GM18508 (cell line): ENCODE measurements around the gene EEF1AKMT3.
"Not testable (repeated sequence)": the region's sequence is repeated elsewhere in the genome, so short reads cannot be mapped to it uniquely, and the experiment has no call there.

ENCODE experiments used
- ATAC-seq: cut with Tn5 transposase; IDR thresholded peaks from one replicate; pipeline ENCODE4 v1.9.1; 2021; ENCODE audit warnings: moderate number of reproducible peaks; ENCODE audit not compliant: insufficient read depth, unreplicated experiment

EEF1AKMT3 gene

DNA sequence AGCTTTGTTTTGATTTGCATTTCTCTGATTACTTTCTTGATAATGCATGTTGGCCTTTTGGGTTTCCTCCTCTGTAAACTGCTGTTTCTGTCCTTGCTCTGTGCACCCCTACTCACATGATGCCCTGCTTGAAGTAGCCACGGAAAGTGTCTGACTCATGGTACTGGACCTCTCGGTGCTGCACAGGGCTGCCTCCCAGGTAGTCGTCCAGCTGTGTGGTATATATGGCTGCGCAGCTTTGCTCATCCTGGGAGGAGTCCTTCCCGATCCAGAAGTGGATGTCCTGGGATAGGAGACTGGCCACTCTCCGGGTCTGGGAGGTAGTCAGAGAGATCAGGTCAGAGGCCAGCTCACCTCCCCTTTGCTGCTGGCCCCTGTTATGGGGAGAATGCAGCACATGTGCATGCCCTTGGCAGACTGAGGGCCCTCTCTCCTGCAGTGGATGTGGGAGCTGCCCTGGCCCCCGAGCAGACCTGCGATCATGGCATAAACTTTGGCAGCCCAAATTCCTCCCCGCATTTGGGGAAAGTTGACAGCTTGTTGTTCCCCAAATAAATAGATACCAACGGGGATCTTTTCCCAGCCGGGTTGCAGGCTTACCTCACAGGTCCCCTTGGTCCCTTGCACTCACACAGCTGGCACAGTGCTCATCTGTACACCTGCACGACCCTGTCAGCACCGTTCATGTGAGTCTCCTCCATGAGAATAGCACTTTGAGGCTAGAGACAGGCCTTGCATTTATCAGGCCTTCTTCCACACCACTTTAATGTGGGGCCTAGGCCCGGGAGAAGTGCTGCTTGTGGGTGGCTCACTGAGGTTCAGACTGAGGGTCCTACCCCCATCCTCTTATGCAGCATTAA is 40.9 kb downstream of the EEF1AKMT3 start:
- ATAC-seq, result no peak

DNA sequence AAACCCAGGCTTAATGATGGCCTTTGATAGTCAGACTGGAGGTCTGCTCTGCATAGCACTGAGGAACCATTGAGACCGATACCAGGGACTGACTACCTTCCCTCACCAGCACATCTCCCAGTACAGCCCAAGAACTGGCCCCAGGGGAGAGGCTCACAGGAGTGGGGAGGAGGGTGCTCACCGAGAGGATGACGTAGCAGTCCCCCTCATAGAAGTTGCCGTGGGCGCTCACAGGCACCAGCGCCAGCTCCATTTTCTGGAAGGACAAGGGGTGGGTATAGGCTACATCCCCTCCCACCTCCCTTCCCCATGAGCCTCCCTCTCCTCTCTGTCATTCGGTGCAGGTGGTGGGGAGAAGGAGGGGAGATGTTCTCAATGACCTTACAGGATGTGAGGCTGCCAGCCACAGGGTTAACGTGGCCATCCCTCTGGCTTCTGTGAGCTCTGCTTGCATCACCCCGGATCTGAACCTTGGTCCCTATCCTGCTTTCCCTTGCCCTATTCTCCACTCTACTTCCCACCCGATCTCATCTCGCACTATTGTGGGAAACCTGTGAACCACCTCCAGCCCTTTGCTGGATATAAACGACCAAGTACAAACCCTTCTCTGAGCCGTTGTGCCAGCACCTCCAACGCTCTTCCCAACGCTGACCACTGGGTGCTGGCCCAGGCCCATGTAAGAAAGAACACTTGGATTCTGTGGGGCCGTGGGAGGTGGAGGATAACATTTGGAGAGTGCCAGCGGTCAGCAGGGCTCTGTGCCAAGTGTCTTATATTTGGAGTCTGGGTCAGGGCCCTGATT is 41.8 kb downstream of the EEF1AKMT3 start:
- no peak for ATAC-seq

GRCh38 chr12:57815177-57816000 is 43.0 kb downstream of the EEF1AKMT3 start:
- no peak for ATAC-seq

GRCh38 chr12:57816001-57816854 is 43.8 kb downstream of the EEF1AKMT3 start:
- no peak for ATAC-seq

GRCh38 chr12:57816855-57817151 is 44.4 kb downstream of the EEF1AKMT3 start:
- no peak for ATAC-seq

- ATAC-seq, result no peak
These were observed 45.0 kb downstream of the EEF1AKMT3 start for GRCh38 chr12:57817261-57817989.

DNA sequence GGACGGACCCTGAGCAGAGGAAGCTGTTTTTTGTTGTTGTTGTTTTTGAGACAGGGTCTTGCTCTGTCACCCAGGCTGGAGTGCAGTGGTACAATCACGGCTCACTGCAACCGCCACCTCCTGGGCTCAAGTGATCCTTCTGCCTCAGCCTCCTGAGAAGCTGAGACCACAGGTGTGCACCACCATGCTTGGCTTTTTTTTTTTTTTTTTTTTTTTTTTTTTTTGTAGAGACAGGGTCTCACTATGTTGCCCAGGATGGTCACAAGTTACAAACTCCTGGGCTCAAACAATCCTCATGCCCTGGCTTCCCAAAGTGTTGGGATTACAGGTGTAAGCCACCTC is 45.5 kb downstream of the EEF1AKMT3 start:
- ATAC-seq, result not testable (repeated sequence)

DNA sequence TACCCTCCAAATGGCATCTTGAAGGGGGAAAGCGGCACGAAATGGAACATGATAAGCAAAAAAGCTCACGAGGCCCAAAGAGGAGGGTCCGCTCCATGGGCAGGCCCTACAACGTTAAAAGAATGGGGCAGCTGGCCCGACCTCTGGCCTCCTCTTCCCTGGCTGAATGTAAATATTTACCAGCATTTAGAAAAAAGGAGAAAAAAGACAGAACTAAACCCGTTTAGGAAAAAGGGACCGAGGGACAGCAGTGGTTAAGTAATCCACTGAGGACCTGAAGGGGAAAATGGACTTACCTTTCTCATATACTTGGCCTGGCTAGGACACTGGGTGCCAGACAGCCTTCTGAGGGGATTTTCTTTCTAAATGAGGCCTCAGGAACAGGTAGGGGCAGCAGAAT is 47.7 kb downstream of the EEF1AKMT3 start:
- ATAC-seq, result not testable (repeated sequence)

DNA sequence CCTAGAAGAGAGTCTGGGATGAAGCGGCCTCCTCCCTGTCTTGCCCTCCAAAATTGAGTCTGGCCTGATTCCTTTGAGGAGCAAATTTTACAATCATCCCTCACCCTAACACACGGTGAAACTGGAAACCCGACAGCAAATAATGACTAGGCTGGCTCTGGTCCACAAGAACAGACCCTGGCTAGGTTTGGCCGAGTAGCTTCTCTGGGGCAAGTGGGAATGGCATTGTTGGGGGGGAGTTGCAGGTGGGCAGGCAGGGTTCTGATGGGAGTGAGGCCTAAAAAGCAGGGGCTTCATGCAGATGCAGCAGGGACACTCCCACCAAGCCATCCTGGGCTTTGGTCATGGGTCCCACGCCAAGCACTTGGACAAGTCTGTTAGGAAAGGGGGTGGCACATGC is 48.6 kb downstream of the EEF1AKMT3 start:
- ATAC-seq, result not testable (repeated sequence)

GRCh38 chr12:57821474-57822214 is 49.2 kb downstream of the EEF1AKMT3 start:
- no peak for ATAC-seq

DNA sequence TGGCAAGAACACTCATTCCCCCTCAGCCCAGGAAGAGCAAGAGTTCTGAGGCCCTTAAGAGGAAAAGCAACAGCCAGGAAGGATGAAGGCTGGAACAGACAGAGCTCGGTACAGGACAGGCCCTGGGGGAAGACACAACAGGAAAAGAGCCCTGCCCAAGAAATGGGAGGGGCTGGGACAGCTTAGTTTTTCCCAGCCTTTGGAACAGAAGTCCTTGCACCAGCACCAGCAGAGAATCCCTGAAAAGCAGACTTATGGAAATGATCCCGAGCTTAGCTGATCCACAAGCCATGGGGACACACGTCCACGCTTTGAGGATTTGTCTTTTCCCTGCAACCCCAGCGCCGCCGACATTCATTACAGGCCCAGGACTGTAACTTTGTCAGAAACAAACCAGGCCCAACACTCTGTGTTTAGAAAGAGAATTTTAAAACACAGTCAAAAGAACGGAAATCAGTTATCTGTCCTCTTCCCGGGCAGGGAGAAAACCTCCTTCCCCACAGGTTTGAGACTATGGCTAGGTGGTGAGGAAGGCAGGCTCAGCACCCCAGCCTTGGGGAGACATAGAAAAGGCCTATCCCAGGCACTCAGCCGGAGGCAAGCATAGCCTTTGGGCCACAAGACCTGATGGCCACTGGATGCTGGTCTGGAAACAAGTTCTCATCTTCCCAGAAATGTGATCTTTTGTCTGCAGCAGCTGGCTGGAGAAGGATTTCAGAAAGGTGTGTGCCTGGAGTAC is 50.1 kb downstream of the EEF1AKMT3 start:
- no peak for ATAC-seq

DNA sequence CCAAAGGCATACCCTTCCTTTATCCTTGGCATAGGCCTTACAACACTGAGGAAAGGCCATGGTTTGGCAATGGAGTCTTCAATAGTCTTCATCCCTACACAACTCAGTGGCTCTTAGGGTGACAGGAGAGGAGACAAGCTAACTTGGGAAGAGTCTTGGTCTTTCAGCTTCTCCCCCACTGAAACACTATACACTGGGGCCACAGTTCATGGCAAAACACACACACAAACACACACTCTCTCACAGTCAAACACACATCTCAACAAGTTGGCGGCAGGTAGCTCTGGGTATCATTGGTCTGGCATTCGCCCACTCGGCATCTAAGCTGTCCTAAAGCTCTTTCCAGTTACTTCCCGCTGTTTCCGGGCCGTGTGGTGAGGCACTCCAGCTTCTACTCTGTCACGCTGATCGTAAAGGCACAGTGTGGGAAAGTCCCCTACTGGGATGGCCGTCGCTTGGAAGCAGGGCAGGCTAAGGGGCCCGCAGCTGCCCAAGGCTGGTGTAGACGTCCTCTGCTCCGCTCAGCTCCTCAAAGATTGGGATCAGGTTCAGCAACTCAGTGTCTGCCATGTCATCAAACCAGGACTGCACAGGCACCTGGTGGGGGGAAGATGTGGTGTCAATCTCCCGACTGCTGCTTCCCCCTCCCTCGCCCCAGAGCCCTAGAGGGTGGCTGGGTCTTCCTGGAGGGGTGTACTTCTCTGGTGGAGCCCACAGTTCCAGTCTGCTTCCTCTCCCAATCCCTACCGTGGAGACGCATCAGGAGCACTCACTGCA is 50.9 kb downstream of the EEF1AKMT3 start:
- ATAC-seq, result no peak

GRCh38 chr12:57823908-57824640 is 51.7 kb downstream of the EEF1AKMT3 start:
- ATAC-seq, result no peak

GRCh38 chr12:57825451-57825850 is 53.0 kb downstream of the EEF1AKMT3 start:
- no peak for ATAC-seq

GRCh38 chr12:57826400-57826799 is 54.0 kb downstream of the EEF1AKMT3 start:
- no peak for ATAC-seq

DNA sequence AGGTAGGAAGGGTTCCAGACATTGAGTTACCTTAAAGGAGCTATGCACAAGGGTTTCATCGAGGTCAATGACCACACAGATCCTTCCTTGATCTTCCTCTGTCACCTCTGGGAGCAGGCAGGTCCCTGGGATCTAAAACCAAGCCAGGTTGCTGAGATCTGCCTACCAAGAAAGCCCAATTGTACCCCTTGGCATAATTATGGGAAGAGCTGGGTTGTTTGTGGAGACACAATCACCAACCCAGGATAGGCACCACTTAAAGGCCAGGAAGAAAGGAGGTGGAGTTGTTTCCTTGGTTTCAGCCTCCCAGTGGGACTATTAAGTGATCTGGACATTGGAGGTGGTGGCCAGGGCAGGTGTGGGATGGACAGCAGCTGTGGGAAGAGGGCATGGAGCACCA is 54.6 kb downstream of the EEF1AKMT3 start:
- no peak for ATAC-seq
